H1 (cell line): ENCODE measurements around the gene AVPR1B. TPM values are rescaled to one million over a fixed set of nuclear protein-coding genes. Genes with fewer than 3 reads are reported as not detected.

ENCODE experiments used
- CTCF ChIA-PET: fragments of 300-600 bp; sonication (Branson Sonifier 250); formaldehyde crosslinking; loops from one replicate; lab custom pipeline; 2021; ENCODE audit not compliant: partially characterized antibody; lab: Charles Lee
- POLR2A ChIA-PET: fragments of 300-600 bp; sonication (Branson Sonifier 250); formaldehyde crosslinking; loops from one replicate; lab custom pipeline; 2021; ENCODE audit warnings: inconsistent platforms; ENCODE audit not compliant: partially characterized antibody; lab: Charles Lee
- DNase-seq, 2 experiments: peaks; one replicate each; pipeline versions ENCODE4 v3.0.0 to v3.0.0-alpha.2; 2010 to 2022; ENCODE audit warnings: low spot score in 2 of 2, low read depth in 1 of 2, mixed read lengths in 1 of 2
- FAIRE-seq: peaks from 2 replicates; lab custom pipeline; 2011; peaks lifted over from hg19 to GRCh38; lab: Jason Lieb, UNC
- H2AFZ ChIP-seq: 2 replicates; pipeline ENCODE4 v1.8.1; 2012; ENCODE audit warnings: low read length, inconsistent platforms
- H2AK5ac ChIP-seq: 2 replicates; pipeline ENCODE4 v1.6.1; 2013; ENCODE audit warnings: low read depth, low read length
- H2BK120ac ChIP-seq: replicated peaks from 2 replicates; pipeline ENCODE3; 2013; ENCODE audit warnings: low read depth, low read length, inconsistent platforms
- H2BK12ac ChIP-seq: 2 replicates; pipeline ENCODE4 v1.6.1; 2013; ENCODE audit warnings: low read depth, low read length
- H2BK15ac ChIP-seq: 2 replicates; pipeline ENCODE4 v1.6.1; 2013; ENCODE audit warnings: low read length
- H2BK20ac ChIP-seq: 2 replicates; pipeline ENCODE4 v1.6.1; 2013; ENCODE audit warnings: low read length
- H2BK5ac ChIP-seq: 2 replicates; pipeline ENCODE4 v1.6.1; 2013; ENCODE audit warnings: low read depth, low read length
- H3K14ac ChIP-seq: 2 replicates; pipeline ENCODE4 v1.6.1; 2013; ENCODE audit warnings: inconsistent platforms; ENCODE audit not compliant: insufficient read length
- H3K18ac ChIP-seq: 2 replicates; pipeline ENCODE4 v1.6.1; 2013; ENCODE audit warnings: low read length; ENCODE audit errors: extremely low read depth
- H3K23ac ChIP-seq: 2 replicates; pipeline ENCODE4 v1.6.1; 2013; ENCODE audit warnings: inconsistent platforms; ENCODE audit not compliant: insufficient read length
- H3K23me2 ChIP-seq: 2 replicates; pipeline ENCODE4 v1.6.1; 2013; ENCODE audit warnings: low read depth, low read length
- H3K27ac ChIP-seq: 2 replicates; pipeline ENCODE4 v1.6.1; 2011; ENCODE audit warnings: low read depth, low read length, inconsistent platforms
- H3K27me3 ChIP-seq, 4 experiments: replicated peaks in 1 of 4; 1 replicate in 1 of 4; 2 replicates in 3 of 4; pipeline versions ENCODE4 v1.6.1 to v1.8.1; 2011 to 2013; ENCODE audit warnings: low read length in 3 of 4, mild to moderate bottlenecking in 3 of 4, inconsistent platforms in 2 of 4, mixed read lengths in 2 of 4, moderate library complexity in 1 of 4; ENCODE audit not compliant: control insufficient read depth in 3 of 4, insufficient read depth in 3 of 4; ENCODE audit errors: extremely low read depth in 1 of 4
- H3K36me3 ChIP-seq, 4 experiments: 2 replicates each; pipeline versions ENCODE4 v1.6.1 to v1.8.1; 2011 to 2013; ENCODE audit warnings: mild to moderate bottlenecking in 4 of 4, low read length in 3 of 4, moderate library complexity in 2 of 4, control low read depth in 1 of 4, inconsistent platforms in 1 of 4; ENCODE audit not compliant: insufficient read depth in 4 of 4, control insufficient read depth in 2 of 4
- H3K4ac ChIP-seq: replicated peaks from 2 replicates; pipeline ENCODE3; 2013; ENCODE audit warnings: low read length, low read depth, mixed read lengths, inconsistent platforms; ENCODE audit not compliant: insufficient read length
- H3K4me1 ChIP-seq, 4 experiments: replicated peaks in 1 of 4; 1 replicate in 1 of 4; 2 replicates in 3 of 4; pipeline versions ENCODE4 v1.6.1 to v1.8.1; 2011 to 2013; ENCODE audit warnings: low read length in 3 of 4, inconsistent platforms in 2 of 4, mixed read lengths in 1 of 4; ENCODE audit not compliant: insufficient read depth in 4 of 4, control insufficient read depth in 3 of 4
- H3K4me2 ChIP-seq, 2 experiments: 2 replicates each; pipeline versions ENCODE4 v1.6.1 to v1.8.1; 2011 to 2013; ENCODE audit warnings: low read depth in 2 of 2, low read length in 2 of 2, control low read depth in 1 of 2, inconsistent platforms in 1 of 2, mild to moderate bottlenecking in 1 of 2; ENCODE audit not compliant: insufficient read depth in 1 of 2
- H3K4me3 ChIP-seq, 4 experiments: fragments of 200-600, 300-600 bp in 1 of 4; sonication (generic), shearing (Covaris generic), sonication (Bioruptor Twin) in 1 of 4; 2 replicates each; pipeline versions ENCODE4 v1.5.1 to v1.8.1; 2011 to 2016; ENCODE audit warnings: low read length in 4 of 4, low read depth in 3 of 4, control low read depth in 2 of 4, inconsistent platforms in 2 of 4, mild to moderate bottlenecking in 2 of 4, mixed read lengths in 1 of 4, moderate library complexity in 1 of 4; ENCODE audit not compliant: insufficient read depth in 2 of 4; ENCODE audit errors: extremely low read depth in 1 of 4
- H3K56ac ChIP-seq: replicated peaks from 2 replicates; pipeline ENCODE3; 2013; ENCODE audit warnings: low read depth, mild to moderate bottlenecking, mixed read lengths, low read length, inconsistent platforms; ENCODE audit not compliant: insufficient read length
- H3K79me1 ChIP-seq: 2 replicates; pipeline ENCODE4 v1.6.1; 2013; ENCODE audit warnings: low read depth, low read length, control low read depth
- H3K79me2 ChIP-seq, 2 experiments: 2 replicates each; pipeline versions ENCODE4 v1.6.1 to v1.8.1; 2012 to 2013; ENCODE audit warnings: low read length in 2 of 2, mild to moderate bottlenecking in 2 of 2, inconsistent platforms in 1 of 2; ENCODE audit not compliant: insufficient read depth in 2 of 2, control insufficient read depth in 1 of 2
- H3K9ac ChIP-seq, 4 experiments: replicated peaks in 1 of 4; 1 replicate in 1 of 4; 2 replicates in 3 of 4; pipeline versions ENCODE4 v1.6.1 to v1.8.1; 2011 to 2013; ENCODE audit warnings: low read depth in 3 of 4, low read length in 3 of 4, control low read depth in 2 of 4, mild to moderate bottlenecking in 2 of 4, moderate library complexity in 2 of 4, inconsistent platforms in 1 of 4; ENCODE audit errors: extremely low read depth in 1 of 4
- H3K9me3 ChIP-seq, 2 experiments: 2 replicates each; pipeline versions ENCODE4 v1.6.1 to v1.8.1; 2012 to 2013; ENCODE audit warnings: mild to moderate bottlenecking in 2 of 2, moderate library complexity in 2 of 2, control low read depth in 1 of 2, inconsistent platforms in 1 of 2, low read depth in 1 of 2, low read length in 1 of 2, mixed read lengths in 1 of 2; ENCODE audit not compliant: insufficient read depth in 2 of 2
- H4K20me1 ChIP-seq, 2 experiments: replicated peaks in 1 of 2; 2 replicates each; pipeline versions ENCODE3 to v1.8.1; 2011 to 2013; ENCODE audit warnings: inconsistent platforms in 2 of 2, low read length in 2 of 2, mild to moderate bottlenecking in 1 of 2; ENCODE audit not compliant: insufficient read depth in 2 of 2, control insufficient read depth in 1 of 2
- H4K5ac ChIP-seq: 2 replicates; pipeline ENCODE4 v1.6.1; 2013; ENCODE audit warnings: low read length, low read depth, mixed read lengths, inconsistent platforms; ENCODE audit not compliant: insufficient read length
- H4K8ac ChIP-seq: 2 replicates; pipeline ENCODE4 v1.8.0; 2013; ENCODE audit warnings: mild to moderate bottlenecking, moderate library complexity, low read length, inconsistent platforms; ENCODE audit not compliant: insufficient read depth; ENCODE audit errors: extremely low read depth
- H4K91ac ChIP-seq: replicated peaks from 2 replicates; pipeline ENCODE3; 2013; ENCODE audit warnings: low read length, mixed read lengths, inconsistent platforms; ENCODE audit not compliant: insufficient read length
- ATF3 ChIP-seq: IDR thresholded peaks from 2 replicates; pipeline ENCODE4 v1.6.1; 2011; ENCODE audit warnings: low read depth, mild to moderate bottlenecking, low read length; ENCODE audit not compliant: insufficient read depth
- CBX5 ChIP-seq: fragments of 300-800, 300-1000 bp; sonication (generic); IDR thresholded peaks from 2 replicates; pipeline ENCODE4 v1.7.1; 2016; ENCODE audit warnings: antibody characterized with exemption, low read length, low read depth
- CREB1 ChIP-seq: IDR thresholded peaks from 2 replicates; pipeline ENCODE4 v1.6.1; 2012; ENCODE audit warnings: inconsistent platforms
- EP300 ChIP-seq, 2 experiments: IDR thresholded peaks; 1 replicate in 1 of 2; 2 replicates in 1 of 2; pipeline ENCODE4 v1.6.1; 2011 to 2012; ENCODE audit warnings: low read depth in 2 of 2, low read length in 2 of 2, mild to moderate bottlenecking in 2 of 2, borderline replicate concordance in 1 of 2, inconsistent platforms in 1 of 2, moderate library complexity in 1 of 2
- HDAC2 ChIP-seq, 2 experiments: fragments of 300-600 bp in 1 of 2; sonication (generic) in 1 of 2; IDR thresholded peaks; 2 replicates each; pipeline ENCODE4 v1.6.1; 2011 to 2012; ENCODE audit warnings: low read depth in 2 of 2, low read length in 2 of 2, mild to moderate bottlenecking in 2 of 2, moderate library complexity in 2 of 2, borderline replicate concordance in 1 of 2, inconsistent platforms in 1 of 2
- MAFK ChIP-seq: IDR thresholded peaks from 2 replicates; pipeline ENCODE4 v1.6.1; 2012; ENCODE audit warnings: low read depth, mild to moderate bottlenecking, improper control_type of control experiment, low read length
- NANOG ChIP-seq: IDR thresholded peaks from 2 replicates; pipeline ENCODE4 v1.6.1; 2011; ENCODE audit warnings: low read length, low read depth, mild to moderate bottlenecking, inconsistent platforms; ENCODE audit not compliant: insufficient read depth, poor library complexity, severe bottlenecking
- YY1 ChIP-seq: IDR thresholded peaks from 2 replicates; pipeline ENCODE4 v1.6.1; 2011; ENCODE audit warnings: low read depth, mild to moderate bottlenecking, low read length
- WGBS, 2 experiments: shearing (Covaris generic) in 1 of 2; methylation state at CpG; one replicate each; pipeline versions ENCODE4 v1.1.6 to v1.1.7; 2013 to 2015; ENCODE audit warnings: low lambda C conversion rate in 2 of 2, mixed read lengths in 2 of 2, inconsistent platforms in 1 of 2, low coverage in 1 of 2, missing lambda C conversion rate in 1 of 2; ENCODE audit not compliant: insufficient replicate concordance in 2 of 2, insufficient coverage in 1 of 2, insufficient read length in 1 of 2; ENCODE audit errors: extremely low coverage in 1 of 2, missing lambda C conversion rate in 1 of 2; 5-methylcytosine and 5-hydroxymethylcytosine counted together
- polyA plus RNA-seq, 7 experiments: library from polyadenylated mRNA; depleted of rRNA in 3 of 7; stranded (reverse) in 5 of 7; unstranded in 2 of 7; fragments of >200 nt in 5 of 7; fragments of 200-250 nt in 2 of 7; gene quantifications; 1 replicate in 5 of 7; 2 replicates in 1 of 7; 4 replicates in 1 of 7; pipeline versions ENCODE4 v1.2.1 to v1.2.3, GENCODE V29; 2011 to 2013; ENCODE audit warnings: missing spikeins in 2 of 7, mixed read lengths in 2 of 7
- total RNA-seq: library from RNA; stranded (reverse); fragmentation: NEBNext Ultra II Directional; extraction: Animal tissue kit (Norgen Biotek cat#: 25700); gene quantifications from 2 replicates; pipeline ENCODE4 v1.2.1, GENCODE V29; 2021

The AVPR1B gene
- total and polyA plus RNA-seq, 2 of the 8 experiments (the other 6 are each of a cell fraction or from before 2014, with no cell fraction given), result 0.29 to 0.50 TPM

- H2BK120ac ChIP-seq, result no peak overlapping the region
- no peaks in the 10 kb centered on the region for H3K4me1 ChIP-seq
- H3K27me3 ChIP-seq, result no peaks in the 10 kb centered on the region
- no peak overlapping the region for H2AK5ac ChIP-seq
- no peak overlapping the region for H2BK15ac ChIP-seq
- H3K23ac ChIP-seq, result no peak overlapping the region
- H3K79me2 ChIP-seq, result no peaks in the 10 kb centered on the region
- no peak overlapping the region for H3K14ac ChIP-seq
- H2BK12ac ChIP-seq, result no peak overlapping the region
- no peaks in the 10 kb centered on the region; the same call in 1 of the 2 replicates for H3K23me2 ChIP-seq
- H2AFZ ChIP-seq, result no peak overlapping the region
- no peak overlapping the region for H4K91ac ChIP-seq
- ChIA-PET CTCF (interaction anchor here (0.7 to 1.2 kb wide), 5 partner anchors 8 to 78 kb away, joined by 3 read pairs; no protein-coding TSS in a partner anchor), POLR2A (no interaction called here)
- H4K20me1 ChIP-seq, result no peaks in the 10 kb centered on the region
- peak in 1 of 2 experiments; percentile 30 for DNase-seq
- H2BK20ac ChIP-seq, result no peak overlapping the region
- H4K5ac ChIP-seq, result no peak overlapping the region
- no peak overlapping the region for H3K4ac ChIP-seq
- H3K4me2 ChIP-seq, result no peak overlapping the region
- H2BK5ac ChIP-seq, result no peak overlapping the region
- no peak overlapping the region for H3K4me3 ChIP-seq
- H3K79me1 ChIP-seq, result no peaks in the 10 kb centered on the region
- no peak overlapping the region for H3K18ac ChIP-seq
- H3K27ac ChIP-seq, result no peak overlapping the region
- H3K36me3 ChIP-seq, result no peaks in the 10 kb centered on the region
- TF ChIP-seq NANOG (no peak), HDAC2 (IDR thresholded peaks at IDR 0.05; ENCODE audit: borderline replicate concordance in 1 of 2, low read depth in 2 of 2, low read length in 2 of 2) (no peak), MAFK (no peak), YY1 (no peak), ATF3 (no peak), CREB1 (no peak), EP300 (IDR thresholded peaks at IDR 0.05; ENCODE audit: borderline replicate concordance in 1 of 2, low read depth in 2 of 2, low read length in 2 of 2) (no peak), CBX5 (no peak)
- no peak for FAIRE-seq
- peaks cover 6 to 10% of the 10 kb centered on the region in 2 experiments; a peak in 3 of 4 replicates for H3K9me3 ChIP-seq
- no peak overlapping the region; the same call in 1 of the 2 replicates for H4K8ac ChIP-seq
- H3K9ac ChIP-seq, result no peak overlapping the region
- WGBS, 2 experiments, result 86% methylated on average over 8 of the region's 8 CpGs; no CpG with 5 or more reads in 1 of the 2 experiments
- H3K56ac ChIP-seq, result no peak overlapping the region
Observed at GRCh38 chr1:206067486-206068227, 49.5 kb downstream of the AVPR1B start.
